ENCODE measurements around the gene SYT7. TPM values are rescaled to one million over a fixed set of nuclear protein-coding genes. Genes with fewer than 3 reads are reported as not detected.

SYT7 gene
- total RNA-seq, 1 donor from 2014 or later, result 12.7 TPM

DNA sequence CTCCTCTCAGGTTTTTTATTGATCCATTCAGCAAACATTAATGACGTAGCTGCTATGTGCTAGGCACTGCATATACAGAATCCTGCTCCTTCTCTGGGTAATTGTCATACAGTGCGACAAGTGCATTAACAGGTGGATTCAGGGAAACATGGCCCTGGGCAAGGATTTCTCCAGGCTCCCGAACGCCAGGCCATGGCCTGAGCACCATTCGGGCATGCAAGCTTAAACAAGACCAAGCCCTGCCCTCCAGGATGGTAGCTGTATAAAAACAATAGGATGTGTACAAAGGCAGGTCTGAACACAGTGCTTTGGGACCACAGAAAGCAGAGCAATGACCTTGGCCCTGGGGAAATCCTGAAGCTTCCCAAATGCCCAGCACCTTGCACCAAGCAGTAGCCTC, 9.1 kb upstream of the SYT7 start:
- no peak overlapping the region for H3K4me3 ChIP-seq (ENCODE audit: low read depth, low read length)
- DNase-seq (ENCODE audit: low read depth), result no peak
- H3K36me3 ChIP-seq (ENCODE audit: control insufficient read depth, insufficient read depth, low read length), result no peaks in the 10 kb centered on the region
- H3K27me3 ChIP-seq (ENCODE audit: control insufficient read depth, insufficient read depth, low read length), result peaks cover 47% of the 10 kb centered on the region
- TF ChIP-seq, protein P1, sequence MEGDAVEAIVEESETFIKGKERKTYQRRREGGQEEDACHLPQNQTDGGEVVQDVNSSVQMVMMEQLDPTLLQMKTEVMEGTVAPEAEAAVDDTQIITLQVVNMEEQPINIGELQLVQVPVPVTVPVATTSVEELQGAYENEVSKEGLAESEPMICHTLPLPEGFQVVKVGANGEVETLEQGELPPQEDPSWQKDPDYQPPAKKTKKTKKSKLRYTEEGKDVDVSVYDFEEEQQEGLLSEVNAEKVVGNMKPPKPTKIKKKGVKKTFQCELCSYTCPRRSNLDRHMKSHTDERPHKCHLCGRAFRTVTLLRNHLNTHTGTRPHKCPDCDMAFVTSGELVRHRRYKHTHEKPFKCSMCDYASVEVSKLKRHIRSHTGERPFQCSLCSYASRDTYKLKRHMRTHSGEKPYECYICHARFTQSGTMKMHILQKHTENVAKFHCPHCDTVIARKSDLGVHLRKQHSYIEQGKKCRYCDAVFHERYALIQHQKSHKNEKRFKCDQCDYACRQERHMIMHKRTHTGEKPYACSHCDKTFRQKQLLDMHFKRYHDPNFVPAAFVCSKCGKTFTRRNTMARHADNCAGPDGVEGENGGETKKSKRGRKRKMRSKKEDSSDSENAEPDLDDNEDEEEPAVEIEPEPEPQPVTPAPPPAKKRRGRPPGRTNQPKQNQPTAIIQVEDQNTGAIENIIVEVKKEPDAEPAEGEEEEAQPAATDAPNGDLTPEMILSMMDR (IDR thresholded peaks at IDR 0.05; ENCODE audit: insufficient read depth, low read length, poor library complexity, severe bottlenecking), result no peak

DNA sequence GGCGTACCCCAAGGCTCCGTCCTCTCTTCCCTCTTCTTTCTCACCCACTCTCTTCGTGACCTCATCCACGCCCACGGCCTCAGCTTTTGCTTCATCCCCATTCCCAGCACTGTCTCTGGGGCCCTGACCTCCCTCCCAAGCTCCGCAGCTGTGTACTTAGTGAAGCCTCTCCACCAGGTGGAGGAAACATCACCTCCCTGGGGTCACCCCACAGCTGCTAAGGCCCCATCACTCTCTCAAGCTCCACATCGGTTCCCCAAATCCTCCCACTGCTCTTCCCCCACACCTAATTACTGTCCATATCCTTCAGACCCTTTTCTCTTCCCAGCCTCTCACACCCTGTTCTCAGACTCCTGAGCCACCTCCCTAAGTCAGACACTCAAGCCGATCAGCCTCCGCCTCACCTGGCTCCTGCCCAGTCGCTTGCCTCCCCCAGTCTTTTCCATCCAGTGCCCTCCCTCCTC, 7.9 kb upstream of the SYT7 start:
- TF ChIP-seq, protein P1 (IDR thresholded peaks at IDR 0.05; ENCODE audit: insufficient read depth, low read length, poor library complexity, severe bottlenecking), result no peak
- Histone ChIP-seq H3K4me3 (ENCODE audit: low read depth, low read length) (no peak overlapping the region), H3K27me3 (ENCODE audit: control insufficient read depth, insufficient read depth, low read length) (peaks cover 47% of the 10 kb centered on the region), H3K36me3 (ENCODE audit: control insufficient read depth, insufficient read depth, low read length) (no peaks in the 10 kb centered on the region)
- DNase-seq (ENCODE audit: low read depth), result no peak

DNA sequence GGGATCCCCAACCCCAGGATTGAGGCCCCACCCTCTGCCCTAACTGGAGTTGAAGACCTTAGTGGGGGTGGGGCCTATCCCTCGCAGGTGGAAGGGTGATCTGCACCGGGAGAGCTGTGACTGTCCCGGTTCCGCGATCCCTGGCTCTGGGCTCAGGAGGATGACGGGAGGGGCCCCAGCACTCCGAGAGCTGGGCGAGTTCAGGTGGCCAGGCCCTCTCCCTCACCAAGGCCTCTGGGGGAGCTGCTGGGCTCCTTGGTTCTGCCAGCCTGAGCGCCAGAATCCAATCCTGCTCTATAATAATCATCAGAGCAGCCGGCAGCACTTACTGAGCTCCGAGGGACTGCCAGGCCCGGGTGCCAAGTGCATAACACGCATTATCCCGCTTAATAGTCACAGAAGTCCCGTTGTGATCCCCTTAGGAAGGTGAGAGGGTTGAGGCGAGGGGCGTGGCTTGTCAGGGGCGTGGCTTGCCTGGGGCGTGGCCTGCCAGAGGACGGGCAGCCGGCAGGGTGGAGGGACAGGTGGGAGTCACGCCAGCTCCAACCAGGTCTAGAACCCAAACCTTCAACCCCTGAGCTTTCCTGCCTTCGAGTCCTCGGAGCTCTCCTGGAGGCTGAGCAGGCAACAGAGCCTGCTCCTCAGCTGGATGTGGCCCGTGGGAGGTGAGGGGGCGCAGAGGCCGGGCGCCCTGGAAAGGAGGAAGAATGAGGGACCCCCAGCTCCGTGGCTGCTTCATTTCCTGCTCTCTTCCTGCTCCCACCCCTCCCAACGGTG, 7.3 kb upstream of the SYT7 start:
- no peak for DNase-seq (ENCODE audit: low read depth)
- no peaks in the 10 kb centered on the region for H3K36me3 ChIP-seq (ENCODE audit: control insufficient read depth, insufficient read depth, low read length)
- H3K27me3 ChIP-seq (ENCODE audit: control insufficient read depth, insufficient read depth, low read length), result peaks cover 48% of the 10 kb centered on the region
- H3K4me3 ChIP-seq (ENCODE audit: low read depth, low read length), result peak overlapping the region; percentile 18
- TF ChIP-seq, protein P1 (IDR thresholded peaks at IDR 0.05; ENCODE audit: insufficient read depth, low read length, poor library complexity, severe bottlenecking), result peak; percentile 50

DNA sequence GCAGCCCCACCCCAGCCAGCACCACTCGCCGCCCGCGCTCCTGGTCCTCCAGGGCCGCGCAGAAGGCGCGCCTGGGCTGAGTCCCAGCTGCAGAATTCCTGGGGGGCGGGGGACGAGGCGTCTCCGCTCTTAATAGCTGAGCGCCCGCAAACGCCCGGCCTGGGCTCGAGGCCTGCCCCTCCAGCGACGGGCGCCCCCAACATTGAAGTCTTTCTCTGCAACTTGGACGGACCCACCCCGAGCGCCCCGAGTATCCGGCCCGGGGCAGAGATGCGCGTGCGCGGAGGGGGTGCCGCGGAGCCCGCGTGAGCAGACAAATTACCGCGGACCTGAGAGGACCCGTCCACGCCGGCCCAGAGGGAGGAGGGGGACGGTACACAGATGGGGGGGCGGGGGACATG, 6.7 kb upstream of the SYT7 start:
- no peaks in the 10 kb centered on the region for H3K36me3 ChIP-seq (ENCODE audit: control insufficient read depth, insufficient read depth, low read length)
- TF ChIP-seq, protein P1 (IDR thresholded peaks at IDR 0.05; ENCODE audit: insufficient read depth, low read length, poor library complexity, severe bottlenecking), result no peak
- H3K4me3 ChIP-seq (ENCODE audit: low read depth, low read length), result peak overlapping the region; percentile 18
- H3K27me3 ChIP-seq (ENCODE audit: control insufficient read depth, insufficient read depth, low read length), result peaks cover 53% of the 10 kb centered on the region
- DNase-seq (ENCODE audit: low read depth), result no peak

DNA sequence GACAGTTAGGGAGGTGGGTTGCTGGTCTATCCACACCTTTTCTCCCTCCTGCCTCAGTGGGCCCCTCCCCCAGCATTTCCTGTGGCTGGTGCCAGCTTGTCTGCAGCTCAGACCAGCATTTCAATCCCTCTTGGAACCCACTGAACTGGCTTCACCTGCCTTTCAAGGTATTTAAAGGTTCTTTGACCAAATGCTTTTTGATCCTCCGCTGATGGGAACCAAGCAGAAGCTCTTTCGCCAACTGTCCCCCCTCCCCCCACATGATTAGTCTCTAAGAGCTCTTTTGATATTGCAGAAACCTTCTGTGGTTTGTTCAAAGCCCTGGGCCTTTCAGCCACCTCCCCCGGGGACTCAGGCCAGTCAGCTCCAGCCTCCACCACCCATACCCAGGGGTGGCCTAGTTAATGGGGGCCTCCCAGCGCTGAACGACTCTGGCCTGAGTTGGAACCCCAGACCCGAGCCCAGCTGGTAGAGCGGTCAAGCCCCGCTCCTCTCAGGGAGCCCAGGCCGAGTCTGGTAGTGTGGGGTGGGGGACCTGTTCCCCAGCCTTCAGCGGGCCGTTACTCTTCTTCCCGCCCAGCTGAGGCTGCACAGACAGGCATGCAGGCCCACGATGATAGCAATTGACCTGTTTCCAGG, 6.0 kb upstream of the SYT7 start:
- TF ChIP-seq, protein P1 (IDR thresholded peaks at IDR 0.05; ENCODE audit: insufficient read depth, low read length, poor library complexity, severe bottlenecking), result no peak
- DNase-seq (ENCODE audit: low read depth), result no peak
- Histone ChIP-seq H3K27me3 (ENCODE audit: control insufficient read depth, insufficient read depth, low read length) (peaks cover 57% of the 10 kb centered on the region), H3K36me3 (ENCODE audit: control insufficient read depth, insufficient read depth, low read length) (no peaks in the 10 kb centered on the region), H3K4me3 (ENCODE audit: low read depth, low read length) (no peak overlapping the region)

All from kidney epithelial cell (primary cell).